WTC11 (cell line): ENCODE data around the gene PDF.

ENCODE experiments used
- CTCF ChIP-seq: fragments of 200-600 bp; IDR thresholded peaks from 2 replicates; pipeline ENCODE4 v1.8.0; 2022; ENCODE audit warnings: antibody characterized with exemption
- E2F4 ChIP-seq: sonication (generic); formaldehyde crosslinking; IDR thresholded peaks from 2 replicates; pipeline ENCODE4 v1.8.1; 2022; ENCODE audit warnings: low read depth, mild to moderate bottlenecking, moderate library complexity, missing genetic modification reagents, borderline replicate concordance
- E2F5 ChIP-seq: sonication (generic); formaldehyde crosslinking; IDR thresholded peaks from 2 replicates; pipeline ENCODE4 v1.8.1; 2022; ENCODE audit warnings: mild to moderate bottlenecking, moderate library complexity, missing genetic modification reagents
- JUN ChIP-seq: sonication (generic); formaldehyde crosslinking; IDR thresholded peaks from 2 replicates; pipeline ENCODE4 v1.8.0; 2023; ENCODE audit warnings: mild to moderate bottlenecking, missing genetic modification reagents
- MAX ChIP-seq: sonication (generic); formaldehyde crosslinking; IDR thresholded peaks from 2 replicates; pipeline ENCODE4 v1.8.0; 2022; ENCODE audit warnings: mild to moderate bottlenecking, missing genetic modification reagents
- MYBL2 ChIP-seq: sonication (generic); formaldehyde crosslinking; IDR thresholded peaks from 2 replicates; pipeline ENCODE4 v1.8.1; 2023; ENCODE audit warnings: mild to moderate bottlenecking, moderate library complexity, missing genetic modification reagents
- RORB ChIP-seq: fragments of 250-450 bp; sonication (Bioruptor Pico); IDR thresholded peaks from 2 replicates; pipeline ENCODE4 v1.9.0; 2021; ENCODE audit warnings: mild to moderate bottlenecking
- TCF7 ChIP-seq: sonication (generic); formaldehyde crosslinking; IDR thresholded peaks from 2 replicates; pipeline ENCODE4 v1.8.0; 2022; ENCODE audit warnings: mild to moderate bottlenecking, low read depth, missing genetic modification reagents, moderate library complexity
- USF2 ChIP-seq: sonication (generic); formaldehyde crosslinking; IDR thresholded peaks from 2 replicates; pipeline ENCODE4 v1.8.1; 2023; ENCODE audit warnings: mild to moderate bottlenecking, missing genetic modification reagents, moderate library complexity
- ZBTB21 ChIP-seq: sonication (generic); formaldehyde crosslinking; IDR thresholded peaks from 2 replicates; pipeline ENCODE4 v1.8.1; 2023; ENCODE audit warnings: mild to moderate bottlenecking, missing genetic modification reagents, borderline replicate concordance

- TF ChIP-seq RORB (CRISPR knock-in tag): no peak
- TF ChIP-seq E2F5: no peak
- no peak for TF ChIP-seq CTCF
- TF ChIP-seq MAX (CRISPR knock-in tag): no peak
- no peak for TF ChIP-seq E2F4 (CRISPR knock-in tag)
- TF ChIP-seq USF2 (CRISPR knock-in tag): no peak
- TF ChIP-seq TCF7 (CRISPR knock-in tag): no peak
- no peak for TF ChIP-seq ZBTB21 (CRISPR knock-in tag)
- TF ChIP-seq JUN (CRISPR knock-in tag): no peak
- no peak for TF ChIP-seq MYBL2
These were observed 36.0 kb upstream of the PDF start for GRCh38 chr16:69366431-69366830.
